ENCODE data around the gene SLAMF9.
"Not testable (repeated sequence)": the region's sequence is repeated elsewhere in the genome, so short reads cannot be mapped to it uniquely, and the experiment has no call there.

The SLAMF9 gene

GRCh38 chr1:159921700-159922504 is 32.1 kb downstream of the SLAMF9 start:
- no peak for DNase-seq (ENCODE audit: low read depth in 1 of 2, low spot score in 1 of 2)

GRCh38 chr1:159921251-159921650 is 32.8 kb downstream of the SLAMF9 start:
- no peak for DNase-seq (ENCODE audit: low read depth in 1 of 2, low spot score in 1 of 2)

DNA sequence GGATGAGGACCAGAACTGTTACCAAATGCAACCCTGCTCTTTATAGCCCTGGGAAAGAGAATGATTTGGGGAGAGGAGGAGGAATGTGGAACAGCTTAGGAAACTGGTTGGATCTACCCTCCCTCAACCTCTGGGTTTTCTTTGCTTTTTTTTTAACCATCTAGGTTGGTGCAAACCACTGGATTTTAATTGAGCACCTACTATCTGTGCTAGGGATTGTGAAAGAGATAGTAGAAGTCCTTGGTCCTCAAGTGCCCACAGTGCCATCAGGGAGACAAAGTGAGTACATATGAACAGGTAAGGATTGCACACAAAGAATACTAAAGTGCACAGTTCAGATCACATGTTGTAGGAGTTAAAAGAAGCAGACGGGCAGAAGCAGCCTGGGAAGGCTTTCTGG is 33.4 kb downstream of the SLAMF9 start:
- no peak for DNase-seq (ENCODE audit: low read depth in 1 of 2, low spot score in 1 of 2)

DNA sequence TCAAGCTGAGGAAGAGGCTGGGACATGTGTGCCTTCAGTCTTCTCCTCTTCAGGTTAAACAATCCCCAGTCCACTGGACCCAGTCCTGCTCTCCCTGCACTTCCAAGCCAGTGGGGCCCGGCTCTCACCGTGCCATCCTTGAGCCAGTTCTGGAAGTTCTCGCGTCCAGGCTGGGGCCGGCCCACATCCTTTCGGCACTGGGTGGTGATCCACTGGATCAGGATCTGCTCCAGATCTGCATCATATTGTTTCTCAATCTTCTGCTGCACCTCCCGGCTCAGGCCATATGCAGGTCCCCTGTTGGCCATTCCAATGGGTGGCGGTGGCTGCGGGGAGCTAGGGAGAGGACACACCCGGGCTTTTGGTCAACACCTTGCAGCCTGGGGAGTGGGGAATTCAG is 33.8 kb downstream of the SLAMF9 start:
- DNase-seq (ENCODE audit: low read depth in 1 of 2, low spot score in 1 of 2): no peak

- no peak for DNase-seq (ENCODE audit: low read depth in 1 of 2, low spot score in 1 of 2)
Observed at GRCh38 chr1:159919236-159919865, 34.7 kb downstream of the SLAMF9 start.

- no peak for DNase-seq (ENCODE audit: low read depth in 1 of 2, low spot score in 1 of 2)
Observed at GRCh38 chr1:159918352-159919200, 35.5 kb downstream of the SLAMF9 start.

DNA sequence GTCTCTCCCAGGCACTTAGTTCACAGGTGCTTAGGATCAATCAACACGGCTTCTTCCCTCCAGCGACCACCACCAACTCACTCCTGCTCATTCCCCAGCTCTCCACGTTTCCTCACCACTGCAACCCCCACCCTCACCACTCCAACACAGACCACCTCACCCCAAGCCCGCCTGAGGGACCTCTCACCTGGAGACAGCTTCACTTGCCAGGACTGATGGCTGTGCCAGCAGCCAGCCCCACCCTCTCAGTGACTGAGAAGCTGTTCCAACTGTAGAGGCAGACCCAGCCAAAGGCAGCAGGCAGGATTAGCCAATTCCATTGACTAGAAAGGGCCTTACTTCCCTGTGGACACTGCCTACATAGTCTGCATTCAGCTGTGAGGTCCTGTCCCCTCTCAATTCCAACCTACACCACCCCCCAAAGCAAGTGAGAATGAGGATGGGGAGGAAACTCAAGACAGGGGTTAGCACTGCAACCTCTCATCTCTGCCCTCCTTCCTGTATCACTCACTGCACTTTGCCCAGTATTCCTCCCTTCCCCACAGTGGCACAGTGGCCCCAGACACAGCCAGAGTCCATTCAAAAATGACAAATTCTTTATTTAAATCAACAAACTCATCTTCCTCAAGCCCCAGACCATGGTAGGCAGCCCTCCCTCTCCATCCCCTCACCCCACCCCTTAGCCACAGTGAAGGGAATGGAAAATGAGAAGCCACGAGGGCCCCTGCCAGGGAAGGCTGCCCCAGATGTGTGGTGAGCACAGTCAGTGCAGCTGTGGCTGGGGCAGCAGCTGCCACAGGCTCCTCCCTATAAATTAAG is 36.3 kb downstream of the SLAMF9 start:
- no peak for DNase-seq (ENCODE audit: low read depth in 1 of 2, low spot score in 1 of 2)

DNA sequence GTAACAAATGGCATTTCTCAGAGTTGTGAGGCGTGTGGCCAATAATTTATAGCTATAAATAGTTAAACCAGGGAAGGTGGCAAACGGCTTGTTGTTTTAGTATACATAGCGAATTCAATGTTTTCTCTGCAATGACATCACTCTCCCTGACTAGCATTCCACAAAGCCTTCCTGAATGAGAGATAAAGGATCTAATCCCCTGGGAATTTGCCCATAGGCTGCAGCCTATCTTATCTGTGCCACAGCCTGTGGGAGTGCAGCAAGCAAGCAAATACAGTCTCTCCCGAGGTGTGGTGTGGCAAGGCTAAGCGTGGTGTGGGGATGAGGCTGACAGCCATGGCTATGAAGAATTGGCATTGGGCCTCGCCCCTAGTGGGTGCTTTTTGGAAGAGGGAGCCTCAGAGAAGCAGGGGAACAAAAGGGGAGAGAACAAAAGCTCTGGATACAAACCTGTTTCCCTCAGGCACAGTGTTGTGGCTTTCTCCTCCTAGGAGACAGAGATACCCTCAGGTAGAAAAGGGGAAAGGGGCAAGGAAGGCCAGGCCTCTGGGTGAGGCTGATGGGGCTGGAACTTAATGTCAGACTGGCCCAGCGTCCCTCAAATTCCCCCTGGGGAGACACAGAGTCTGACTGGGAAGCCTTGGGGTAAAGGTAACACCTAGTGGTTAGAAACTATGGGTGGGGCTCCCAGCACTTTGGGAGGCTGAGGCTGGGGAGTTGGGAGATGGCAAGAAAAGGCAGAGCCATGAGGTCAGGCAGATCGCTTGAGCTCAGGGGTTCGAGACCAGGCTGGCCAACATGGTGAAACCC is 37.6 kb downstream of the SLAMF9 start:
- no peak for DNase-seq (ENCODE audit: low read depth in 1 of 2, low spot score in 1 of 2)

- no peak for DNase-seq (ENCODE audit: low read depth in 1 of 2, low spot score in 1 of 2)
Observed at GRCh38 chr1:159915571-159916241, 38.3 kb downstream of the SLAMF9 start.

DNA sequence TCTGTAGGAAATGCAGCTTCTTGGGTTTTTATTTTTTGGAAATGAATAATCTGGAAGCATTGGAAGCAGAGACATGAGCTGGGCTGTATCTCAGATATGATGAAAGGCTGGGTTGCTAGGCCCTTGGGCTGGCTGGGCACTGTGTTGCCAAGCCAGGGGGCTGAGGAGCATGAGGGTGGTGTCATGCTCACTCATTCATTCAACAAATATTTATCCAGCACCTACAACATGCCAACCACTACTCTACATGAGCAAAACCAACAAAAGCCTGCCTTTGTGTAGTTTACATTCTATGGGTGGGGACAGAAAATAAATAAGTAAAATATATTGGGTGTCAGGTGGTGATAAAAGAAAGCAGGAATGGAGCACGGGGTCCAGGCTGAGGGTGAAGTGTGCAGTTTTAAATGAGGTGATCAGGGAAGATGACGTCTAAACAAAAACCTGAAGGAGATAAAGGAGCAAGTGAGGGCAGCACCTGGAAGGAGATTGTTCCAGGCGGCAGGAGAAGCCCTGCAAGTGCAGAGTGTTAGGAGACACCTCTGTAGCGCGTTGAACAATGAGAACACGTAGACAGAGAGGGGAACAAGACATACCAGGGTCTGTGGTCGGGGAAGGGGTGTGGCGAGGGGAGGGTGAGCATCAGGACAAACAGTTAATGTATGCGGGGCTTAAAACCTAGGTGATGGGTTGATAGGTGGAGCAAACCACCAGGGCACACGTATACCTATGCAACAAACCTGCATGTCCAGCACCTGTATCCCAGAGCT is 39.6 kb downstream of the SLAMF9 start:
- DNase-seq (ENCODE audit: low read depth in 1 of 2, low spot score in 1 of 2): no peak

DNA sequence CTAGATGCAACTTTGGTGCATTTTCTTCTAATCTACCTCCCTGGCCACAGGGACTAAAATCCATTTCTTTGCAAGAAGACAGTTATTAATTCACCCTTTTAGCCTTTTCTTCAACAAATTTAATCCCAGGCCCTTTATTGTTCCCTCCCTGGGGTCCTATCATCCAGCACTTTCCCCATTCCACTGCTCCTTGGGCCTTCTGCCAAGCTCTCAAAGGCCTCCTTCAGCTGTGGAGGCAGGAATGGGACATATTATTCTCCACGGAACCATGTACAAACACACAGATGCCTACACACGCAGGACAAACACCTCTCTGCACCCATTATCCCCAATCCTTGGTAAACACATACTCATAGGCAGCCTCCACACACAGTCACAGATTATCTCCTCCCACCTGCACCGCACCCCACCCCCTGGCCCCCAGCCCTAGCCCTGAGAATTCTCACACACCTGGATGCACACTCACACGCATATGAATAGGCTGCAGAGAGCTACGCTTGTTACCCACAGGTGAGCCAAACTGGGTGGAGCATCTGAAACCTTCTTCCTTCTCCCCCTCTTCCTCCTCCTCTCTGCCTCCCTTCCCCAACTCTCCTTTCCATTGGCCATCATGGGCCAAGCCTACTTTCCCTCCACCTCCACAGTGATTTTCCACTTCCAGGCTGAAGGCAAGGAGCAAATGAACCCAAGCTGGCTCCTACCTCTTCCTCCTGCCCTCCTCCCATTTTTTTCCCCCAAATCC is 40.4 kb downstream of the SLAMF9 start:
- DNase-seq (ENCODE audit: low read depth in 1 of 2, low spot score in 1 of 2): no peak

- no peak for DNase-seq (ENCODE audit: low read depth in 1 of 2, low spot score in 1 of 2)
Observed at GRCh38 chr1:159911326-159912070, 42.5 kb downstream of the SLAMF9 start.

DNA sequence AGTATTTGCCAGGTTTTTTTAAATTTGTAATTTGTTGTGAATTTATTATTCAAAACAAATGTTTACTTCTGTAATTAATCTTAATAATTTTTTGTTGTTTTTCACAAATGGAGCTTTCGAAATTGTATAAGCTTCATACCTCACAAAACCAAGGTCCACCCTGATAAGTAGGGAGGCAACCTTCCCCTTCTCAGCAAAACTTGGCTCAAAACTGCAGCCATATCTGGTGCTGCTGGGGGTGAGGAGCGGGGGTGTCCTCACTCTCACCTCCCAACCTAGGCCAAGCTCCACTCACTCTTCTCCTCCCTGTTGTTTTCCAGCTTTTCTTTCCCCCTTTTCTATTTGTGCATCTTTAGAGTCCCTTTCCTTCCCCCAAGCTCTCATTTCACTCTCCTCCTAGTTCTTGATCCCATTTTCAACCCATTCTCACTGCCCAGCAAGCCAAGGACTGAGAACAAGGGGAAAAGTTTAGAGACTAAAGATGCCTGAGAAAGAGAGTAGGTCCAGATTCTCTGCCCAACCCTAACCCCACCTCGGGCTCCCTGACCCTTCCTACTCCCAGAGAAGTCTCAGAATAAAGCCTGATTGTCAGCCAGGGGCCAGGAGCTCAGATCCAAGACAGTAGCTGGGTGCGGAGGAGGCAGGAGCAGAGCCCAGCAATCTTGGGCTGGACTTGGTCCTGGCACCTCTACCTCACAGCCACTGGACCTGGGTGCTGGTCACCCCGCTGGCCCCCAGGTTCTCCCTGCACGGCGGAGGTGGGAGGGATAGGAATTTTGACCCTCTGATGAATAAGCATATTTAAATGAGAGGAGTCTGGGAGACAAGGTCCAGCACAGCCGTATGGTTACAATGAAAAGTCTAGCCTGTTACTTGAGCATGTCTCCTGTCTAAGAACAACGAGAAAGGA is 45.8 kb downstream of the SLAMF9 start:
- no peak for DNase-seq (ENCODE audit: low read depth in 1 of 2, low spot score in 1 of 2)

GRCh38 chr1:159906960-159907359 is 47.1 kb downstream of the SLAMF9 start:
- no peak for DNase-seq (ENCODE audit: low read depth in 1 of 2, low spot score in 1 of 2)

DNA sequence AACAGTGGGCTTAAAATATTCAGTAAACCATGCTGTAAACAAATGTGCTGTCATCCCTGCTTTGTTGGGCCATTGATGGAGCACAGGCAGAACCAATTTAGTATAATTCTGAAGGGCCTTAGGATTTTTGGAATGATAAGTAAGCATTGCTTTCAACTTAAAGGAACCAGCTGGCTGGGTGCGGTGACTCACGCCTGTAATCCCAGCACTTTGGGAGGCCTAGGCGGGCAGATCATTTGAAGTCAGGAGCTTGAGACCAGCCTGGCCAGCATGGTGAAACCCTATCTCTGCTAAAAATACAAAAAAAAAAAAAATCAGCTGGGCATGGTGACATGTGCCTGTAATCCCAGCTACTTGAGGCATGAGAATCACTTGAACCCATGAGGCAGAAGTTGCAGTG is 50.0 kb downstream of the SLAMF9 start:
- not testable (repeated sequence) for DNase-seq (ENCODE audit: low read depth in 1 of 2, low spot score in 1 of 2)

DNA sequence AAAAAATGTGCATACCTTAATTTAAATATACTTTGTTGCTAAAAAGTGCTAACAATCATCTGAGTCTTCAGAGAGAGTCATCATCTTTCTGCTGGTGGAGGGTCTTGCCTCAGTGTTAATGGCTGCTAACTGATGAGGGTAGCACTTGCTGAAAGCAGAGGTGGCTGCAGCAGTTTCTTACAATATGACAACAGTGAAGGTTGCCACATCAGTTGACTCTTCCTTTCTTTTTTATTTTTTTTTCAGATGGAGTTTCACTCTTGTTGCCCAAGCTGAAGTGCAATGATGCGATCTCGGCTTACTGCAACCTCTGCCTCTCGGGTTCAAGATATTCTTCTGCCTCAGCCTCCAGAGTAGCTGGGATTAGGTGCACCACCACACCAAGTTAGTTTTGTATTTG is 51.5 kb downstream of the SLAMF9 start:
- no peak for DNase-seq (ENCODE audit: low read depth in 1 of 2, low spot score in 1 of 2)
